ENCODE measurements around the gene TCERG1L. TPM values are rescaled to one million over a fixed set of nuclear protein-coding genes. Genes with fewer than 3 reads are reported as not detected.

Gene TCERG1L
- total and polyA plus RNA-seq, 9 of the 15 experiments (the other 6 are each of a cell fraction or from before 2014, with no cell fraction given): not detected

GRCh38 chr10:131200856-131201470 is 110.6 kb downstream of the TCERG1L start:
- H3K9ac ChIP-seq (ENCODE audit: insufficient read depth in 1 of 2, low read depth in 2 of 2, low read length in 2 of 2): no peak overlapping the region
- no peak for FAIRE-seq
- POLR2A ChIA-PET: no interaction called here
- TF ChIP-seq, protein P1, sequence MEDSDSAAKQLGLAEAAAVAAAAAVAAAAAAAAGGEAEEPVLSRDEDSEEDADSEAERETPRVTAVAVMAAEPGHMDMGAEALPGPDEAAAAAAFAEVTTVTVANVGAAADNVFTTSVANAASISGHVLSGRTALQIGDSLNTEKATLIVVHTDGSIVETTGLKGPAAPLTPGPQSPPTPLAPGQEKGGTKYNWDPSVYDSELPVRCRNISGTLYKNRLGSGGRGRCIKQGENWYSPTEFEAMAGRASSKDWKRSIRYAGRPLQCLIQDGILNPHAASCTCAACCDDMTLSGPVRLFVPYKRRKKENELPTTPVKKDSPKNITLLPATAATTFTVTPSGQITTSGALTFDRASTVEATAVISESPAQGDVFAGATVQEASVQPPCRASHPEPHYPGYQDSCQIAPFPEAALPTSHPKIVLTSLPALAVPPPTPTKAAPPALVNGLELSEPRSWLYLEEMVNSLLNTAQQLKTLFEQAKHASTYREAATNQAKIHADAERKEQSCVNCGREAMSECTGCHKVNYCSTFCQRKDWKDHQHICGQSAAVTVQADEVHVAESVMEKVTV (CRISPR knock-in tag; IDR thresholded peaks at IDR 0.05): no peak
- TF ChIP-seq SUPT5H (IDR thresholded peaks at IDR 0.05) (no peak), SETDB1 (IDR thresholded peaks at IDR 0.05; ENCODE audit: low read length) (no peak), SAFB (IDR thresholded peaks at IDR 0.05; ENCODE audit: borderline replicate concordance, low read depth, low read length) (no peak), TRIM28 (IDR thresholded peaks at IDR 0.05) (no peak), HNRNPL (IDR thresholded peaks at IDR 0.05; ENCODE audit: low read depth, low read length) (no peak), RBM15 (IDR thresholded peaks at IDR 0.05; ENCODE audit: insufficient read depth, low read length) (no peak), ZNF280B (CRISPR knock-in tag; IDR thresholded peaks at IDR 0.05) (no peak), ZNF76 (CRISPR knock-in tag; IDR thresholded peaks at IDR 0.05; ENCODE audit: borderline replicate concordance) (no peak), E2F8 (IDR thresholded peaks at IDR 0.05; ENCODE audit: low read depth, partially characterized antibody) (no peak), ETV6 (IDR thresholded peaks at IDR 0.05; ENCODE audit: borderline replicate concordance in 1 of 2, low read depth in 2 of 2, low read length in 1 of 2) (no peak), ETV6 (CRISPR knock-in tag; IDR thresholded peaks at IDR 0.05; ENCODE audit: borderline replicate concordance) (no peak), CGGBP1 (CRISPR knock-in tag; IDR thresholded peaks at IDR 0.05) (no peak), MAX (CRISPR knock-in tag; IDR thresholded peaks at IDR 0.05) (no peak)

More at GRCh38 chr10:131200856-131201470, 110.6 kb downstream of the TCERG1L start:
- no TSS peak for BruUV-seq (replicated peaks)
- H3K36me3 ChIP-seq (ENCODE audit: control insufficient read depth, insufficient read depth, low read length): no peaks in the 10 kb centered on the region
- no peaks in the 10 kb centered on the region for H4K20me1 ChIP-seq (replicated peaks; ENCODE audit: control insufficient read depth, insufficient read depth, low read length)
- no peaks in the 10 kb centered on the region for H3K9me1 ChIP-seq (ENCODE audit: control insufficient read depth, insufficient read depth, low read length)
- no peak overlapping the region for H2AFZ ChIP-seq (ENCODE audit: low read depth, low read length)
- H3K4me2 ChIP-seq (ENCODE audit: insufficient read depth, low read length): no peak overlapping the region
- in situ Hi-C loops (cut with MboI): no loop called here
- CTCF ChIA-PET (ENCODE audit: low intra/inter-chr PET ratio): no interaction called here
- H3K4me1 ChIP-seq (replicated peaks in 1 of 2; ENCODE audit: control insufficient read depth in 2 of 2, insufficient read depth in 2 of 2, low read length in 2 of 2): no peaks in the 10 kb centered on the region
- H3K4me3 ChIP-seq: no peak overlapping the region
- H3K27me3 ChIP-seq (ENCODE audit: control insufficient read depth in 2 of 2, insufficient read depth in 2 of 2, low read length in 2 of 2): no peaks in the 10 kb centered on the region
- H3K79me2 ChIP-seq (ENCODE audit: control insufficient read depth, insufficient read depth, low read length): no peaks in the 10 kb centered on the region
- intact Hi-C loops (cut with micrococcal nuclease): no loop called here
- DNase-seq (ENCODE audit: extremely low read depth in 1 of 4, low spot score in 3 of 4) (no peak), ATAC-seq (no peak)
- H3K27ac ChIP-seq (ENCODE audit: extremely low read depth, low read depth, low read length): no peak overlapping the region
- WGBS (ENCODE audit: insufficient coverage, low coverage, missing lambda C conversion rate): 1% methylated on average over 14 of the region's 21 CpGs
- no peaks in the 10 kb centered on the region for H3K9me3 ChIP-seq (replicated peaks; ENCODE audit: control insufficient read depth, insufficient read depth, low read depth, low read length)
